GM19025 (cell line): ENCODE measurements around the gene ADGRF4.
A peak's percentile ranks its signal among the peaks of the same experiment; 100 is the strongest.

Experiments used
- ATAC-seq: cut with Tn5 transposase; IDR thresholded peaks from one replicate; pipeline ENCODE4 v1.9.1; 2021; ENCODE audit warnings: mild to moderate bottlenecking, low read depth, moderate library complexity; ENCODE audit not compliant: unreplicated experiment

The ADGRF4 gene

DNA sequence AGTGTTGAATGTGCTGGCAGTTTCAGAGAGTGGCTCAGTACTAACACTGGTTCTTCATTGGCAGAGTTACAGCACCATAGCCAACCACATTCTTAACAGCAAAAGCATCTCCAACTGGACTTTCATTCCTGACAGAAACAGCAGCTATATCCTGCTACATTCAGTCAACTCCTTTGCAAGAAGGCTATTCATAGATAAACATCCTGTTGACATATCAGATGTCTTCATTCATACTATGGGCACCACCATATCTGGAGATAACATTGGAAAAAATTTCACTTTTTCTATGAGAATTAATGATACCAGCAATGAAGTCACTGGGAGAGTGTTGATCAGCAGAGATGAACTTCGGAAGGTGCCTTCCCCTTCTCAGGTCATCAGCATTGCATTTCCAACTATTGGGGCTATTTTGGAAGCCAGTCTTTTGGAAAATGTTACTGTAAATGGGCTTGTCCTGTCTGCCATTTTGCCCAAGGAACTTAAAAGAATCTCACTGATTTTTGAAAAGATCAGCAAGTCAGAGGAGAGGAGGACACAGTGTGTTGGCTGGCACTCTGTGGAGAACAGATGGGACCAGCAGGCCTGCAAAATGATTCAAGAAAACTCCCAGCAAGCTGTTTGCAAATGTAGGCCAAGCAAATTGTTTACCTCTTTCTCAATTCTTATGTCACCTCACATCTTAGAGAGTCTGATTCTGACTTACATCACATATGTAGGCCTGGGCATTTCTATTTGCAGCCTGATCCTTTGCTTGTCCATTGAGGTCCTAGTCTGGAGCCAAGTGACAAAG lies 17.0 kb upstream of the ADGRF4 start:
- no peak for ATAC-seq

DNA sequence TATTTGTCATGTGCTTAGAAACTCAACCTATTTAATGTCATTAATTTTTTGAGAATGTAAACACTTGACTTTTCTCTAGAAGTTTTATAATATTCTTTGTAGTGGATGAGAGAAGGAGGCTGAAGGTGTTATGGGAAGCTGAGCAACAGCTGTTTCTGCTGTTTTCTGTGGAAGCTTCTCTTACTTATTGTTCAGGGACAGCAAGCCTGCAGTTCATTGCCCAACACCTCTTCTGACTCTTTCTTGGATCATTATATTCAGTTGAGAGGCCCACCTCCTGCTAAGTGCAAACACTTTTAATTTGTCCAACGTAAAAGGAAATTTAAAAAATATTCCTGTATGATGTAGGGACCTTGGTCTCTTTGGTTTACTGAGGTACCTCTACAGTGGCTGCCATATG lies 12.0 kb upstream of the ADGRF4 start:
- no peak for ATAC-seq

DNA sequence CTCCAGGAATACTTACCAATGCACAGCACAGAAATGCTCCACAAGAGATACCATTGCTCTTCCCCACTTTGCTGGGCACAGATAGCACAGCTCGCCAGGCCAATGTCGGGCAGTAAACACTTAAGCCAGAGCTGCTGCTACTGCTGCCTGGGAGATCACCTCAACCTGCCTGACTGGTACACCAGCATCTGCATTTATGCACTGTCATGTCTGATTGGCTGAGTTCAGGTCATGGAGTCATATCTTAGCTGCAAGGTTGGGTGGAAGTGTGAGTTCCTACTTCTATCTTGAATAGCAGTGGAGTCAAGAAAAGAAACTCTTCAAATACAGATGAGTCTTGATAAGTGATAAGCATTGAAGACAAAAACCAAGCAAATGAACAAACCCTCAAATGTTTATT lies 10.9 kb upstream of the ADGRF4 start:
- no peak for ATAC-seq

DNA sequence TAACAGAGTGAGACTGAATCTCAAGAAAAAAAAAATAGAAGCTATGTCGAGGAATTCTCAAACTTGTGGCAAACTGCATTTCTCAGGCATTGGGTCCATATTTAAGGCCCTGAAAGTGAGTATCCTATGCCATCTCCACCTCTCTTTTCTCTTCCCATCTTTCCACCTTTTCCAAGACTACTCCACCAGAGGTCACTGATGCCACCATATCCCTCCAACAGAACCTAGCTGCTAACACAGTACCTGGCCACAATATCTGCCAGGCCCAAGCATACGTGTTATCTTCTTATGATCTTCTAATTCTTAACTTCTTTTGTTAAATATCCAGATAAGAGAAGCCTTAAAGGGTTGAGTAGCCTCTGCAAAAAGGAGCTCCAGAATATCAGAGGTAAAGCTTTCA lies 8.2 kb upstream of the ADGRF4 start:
- ATAC-seq = no peak

DNA sequence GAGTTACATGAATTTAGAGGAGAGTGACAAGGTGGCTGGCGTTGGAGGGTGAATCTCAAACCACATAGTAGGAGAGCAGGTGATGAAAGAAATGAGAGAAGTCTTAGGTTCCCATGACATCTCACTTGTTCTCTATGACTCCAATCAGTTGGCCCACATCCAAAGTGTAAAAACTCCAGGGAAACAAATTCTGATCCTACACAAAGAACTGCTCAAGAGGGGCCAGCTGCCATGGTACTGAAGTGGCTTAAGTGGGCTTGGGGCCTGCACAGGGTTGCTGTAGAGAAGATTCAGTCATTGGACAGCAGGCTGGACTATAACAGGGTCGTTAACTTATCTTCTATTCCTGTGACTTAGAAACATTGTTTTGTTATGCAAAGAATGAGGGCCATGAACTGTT lies 7.6 kb upstream of the ADGRF4 start:
- no peak for ATAC-seq

DNA sequence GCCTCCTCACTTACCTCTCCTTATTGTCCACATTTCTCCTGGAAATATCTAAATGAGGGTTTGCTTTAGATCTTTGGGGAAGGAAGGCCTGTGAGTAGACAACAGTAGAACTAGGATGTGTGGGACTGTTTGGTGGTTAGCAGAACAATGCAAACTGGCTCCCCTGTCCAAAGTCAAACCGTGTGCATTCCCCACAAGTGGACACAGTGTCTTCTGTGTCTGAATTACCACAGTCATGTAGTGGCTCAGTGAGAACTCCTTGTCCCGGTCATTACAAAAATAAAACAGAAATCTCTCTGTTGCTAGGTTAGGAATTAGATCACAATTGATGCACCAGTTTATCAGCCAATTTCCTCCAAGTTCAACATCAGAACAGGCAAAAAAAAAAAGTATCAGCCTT lies 455 bp upstream of the ADGRF4 start:
- ATAC-seq = no peak

DNA sequence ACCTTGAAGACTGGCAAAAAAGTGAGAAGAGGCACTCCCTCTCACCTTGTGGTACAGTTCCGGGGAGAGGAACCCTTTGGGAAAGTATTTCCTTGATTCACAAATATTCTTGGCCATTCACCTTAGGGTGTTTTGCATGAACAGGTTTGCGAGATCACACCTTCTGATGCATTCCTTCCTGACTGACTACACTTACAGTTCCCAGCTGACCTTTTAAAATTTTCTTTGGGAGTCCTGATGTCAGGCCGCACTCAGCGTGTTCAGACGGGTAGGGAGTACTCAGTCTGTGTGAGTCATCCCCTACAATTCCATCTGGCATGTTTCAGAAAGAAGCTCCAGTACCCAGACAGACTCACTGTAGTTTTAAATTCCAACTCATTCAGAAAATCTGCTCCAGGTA lies 1.7 kb downstream of the ADGRF4 start:
- ATAC-seq = no peak

DNA sequence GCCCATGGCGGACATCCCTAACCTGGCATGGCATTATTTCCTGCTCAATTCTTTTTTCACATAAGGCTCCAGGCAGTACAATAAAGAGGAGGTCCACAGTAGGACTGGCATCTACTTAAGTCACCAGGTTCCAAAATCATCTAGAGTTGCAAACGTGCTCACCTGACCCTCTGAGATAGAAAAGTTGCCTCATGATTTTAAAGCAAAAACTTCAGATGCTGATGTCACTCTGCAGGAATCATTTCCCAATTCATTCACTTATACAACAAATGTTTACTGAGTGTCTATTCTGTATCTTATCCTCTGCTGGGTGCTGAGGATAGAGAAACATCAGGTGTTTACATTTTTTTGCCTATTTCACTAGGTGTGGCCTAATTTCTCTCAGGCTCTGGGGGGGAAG lies 2.2 kb downstream of the ADGRF4 start:
- no peak for ATAC-seq

DNA sequence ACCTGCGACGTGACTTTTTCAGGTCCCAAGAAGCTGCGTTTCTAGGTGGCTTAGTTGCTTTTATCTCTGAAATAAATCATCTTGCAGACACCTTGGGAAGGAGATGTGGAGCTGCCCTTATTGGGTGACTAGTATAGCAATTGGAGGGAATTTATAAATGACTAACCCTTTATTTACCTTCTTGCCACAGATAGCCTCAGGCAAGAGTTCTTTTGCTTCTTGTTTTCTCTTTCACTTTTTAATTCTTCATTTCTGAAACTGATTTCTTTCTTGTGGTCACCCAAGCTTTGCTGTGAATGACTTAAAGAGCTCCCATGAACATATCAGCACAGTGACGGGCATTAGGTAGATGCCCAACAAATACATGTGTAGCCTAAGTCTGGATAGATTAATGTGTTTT lies 3.0 kb downstream of the ADGRF4 start:
- ATAC-seq = peak; percentile 98

DNA sequence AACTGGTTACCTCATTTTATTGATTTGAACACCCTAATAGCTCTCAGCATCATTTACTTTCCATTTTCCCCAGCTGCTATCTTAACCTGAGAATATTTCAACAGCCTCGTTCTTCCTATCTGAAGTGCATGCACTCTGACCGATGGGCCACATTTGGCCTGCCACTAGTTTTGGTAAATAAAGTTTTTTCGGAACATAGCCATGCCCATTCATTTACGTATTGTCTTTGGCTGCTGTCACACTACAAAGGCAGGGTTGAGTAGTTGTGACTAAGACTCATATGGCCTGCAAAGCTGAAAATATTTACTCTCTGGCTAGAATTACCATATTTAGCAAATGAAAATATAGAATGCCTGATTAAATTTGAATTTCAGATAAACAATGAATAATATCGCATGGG lies 10.8 kb downstream of the ADGRF4 start:
- no peak for ATAC-seq

DNA sequence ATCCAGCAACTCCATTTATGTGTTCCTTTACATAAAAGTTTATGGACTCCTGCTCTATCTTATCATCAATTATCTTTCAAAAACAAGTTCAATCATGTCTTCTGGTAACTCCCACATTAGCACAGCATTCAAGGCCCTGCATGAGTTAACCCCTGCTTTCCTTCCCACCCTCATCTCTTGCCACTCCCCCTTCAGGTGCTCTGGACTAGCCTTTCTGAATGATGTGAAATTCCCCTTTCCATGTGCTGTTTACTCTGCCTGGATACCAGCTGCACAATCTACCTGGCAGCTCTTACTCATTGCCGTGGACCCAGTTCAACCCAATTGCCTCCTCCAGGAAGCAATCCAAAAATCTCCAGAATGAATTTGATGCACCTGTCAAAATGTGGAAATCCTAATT lies 11.9 kb downstream of the ADGRF4 start:
- no peak for ATAC-seq

DNA sequence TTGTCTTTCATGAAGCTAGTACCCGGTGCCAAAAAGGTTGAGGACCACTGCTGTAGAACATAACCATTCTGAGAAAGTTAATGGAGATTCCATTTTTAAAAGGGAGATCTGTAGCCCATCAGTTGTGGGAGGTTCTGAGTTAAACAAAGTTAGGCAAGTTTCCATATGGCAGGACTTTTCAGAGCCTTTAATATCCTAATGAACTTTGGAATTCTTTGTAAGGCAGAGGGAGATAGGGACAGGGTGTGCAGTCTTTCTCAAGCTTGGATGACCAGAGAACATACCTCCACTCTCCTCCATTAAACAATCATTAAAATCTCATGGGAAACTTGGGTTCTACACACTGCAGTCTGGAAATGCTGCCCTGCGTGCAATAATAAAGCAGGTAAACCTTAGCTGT lies 14.8 kb downstream of the ADGRF4 start:
- no peak for ATAC-seq

DNA sequence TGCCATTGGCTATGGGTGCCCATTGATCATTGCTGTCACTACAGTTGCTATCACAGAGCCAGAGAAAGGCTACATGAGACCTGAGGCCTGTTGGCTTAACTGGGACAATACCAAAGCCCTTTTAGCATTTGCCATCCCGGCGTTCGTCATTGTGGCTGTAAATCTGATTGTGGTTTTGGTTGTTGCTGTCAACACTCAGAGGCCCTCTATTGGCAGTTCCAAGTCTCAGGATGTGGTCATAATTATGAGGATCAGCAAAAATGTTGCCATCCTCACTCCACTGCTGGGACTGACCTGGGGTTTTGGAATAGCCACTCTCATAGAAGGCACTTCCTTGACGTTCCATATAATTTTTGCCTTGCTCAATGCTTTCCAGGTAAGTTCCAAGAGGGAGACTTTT lies 16.4 kb downstream of the ADGRF4 start:
- ATAC-seq = no peak

DNA sequence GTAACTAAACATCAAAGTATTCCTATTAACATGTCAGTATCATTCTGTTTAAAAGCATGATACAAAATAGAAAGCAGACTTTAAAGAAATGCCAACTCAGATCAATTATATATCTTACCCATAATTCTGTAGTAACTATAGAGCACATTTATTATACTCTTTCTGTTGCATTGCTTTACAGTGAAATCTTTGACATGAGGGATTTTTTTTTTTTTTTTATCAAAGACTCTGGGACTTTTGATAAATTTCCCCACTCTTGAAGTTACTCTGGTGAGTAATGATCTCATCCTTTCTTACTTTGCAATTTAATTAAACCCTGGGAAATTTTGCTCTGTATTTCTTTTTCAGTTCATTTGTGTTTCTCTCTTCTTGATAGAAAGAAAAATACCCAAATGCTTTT lies 17.4 kb downstream of the ADGRF4 start:
- no peak for ATAC-seq

DNA sequence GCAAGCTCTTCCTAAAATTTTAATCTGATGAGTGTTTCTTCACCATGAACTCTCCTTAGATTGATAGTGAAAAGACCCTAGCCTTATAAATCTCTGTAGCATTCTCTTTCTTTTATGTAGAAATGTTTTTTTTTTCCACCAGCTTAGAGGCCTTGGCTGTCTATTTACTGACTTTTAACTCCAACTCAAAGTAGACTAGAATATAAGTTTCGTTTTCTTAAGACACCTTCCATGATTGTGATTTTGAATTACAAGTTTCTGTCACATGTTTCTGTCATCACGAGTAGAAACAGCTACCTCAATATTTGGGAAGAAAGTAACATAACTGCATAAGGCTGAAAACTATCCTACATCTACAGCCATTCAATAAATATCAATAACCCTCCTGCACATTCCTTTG lies 17.8 kb downstream of the ADGRF4 start:
- no peak for ATAC-seq

DNA sequence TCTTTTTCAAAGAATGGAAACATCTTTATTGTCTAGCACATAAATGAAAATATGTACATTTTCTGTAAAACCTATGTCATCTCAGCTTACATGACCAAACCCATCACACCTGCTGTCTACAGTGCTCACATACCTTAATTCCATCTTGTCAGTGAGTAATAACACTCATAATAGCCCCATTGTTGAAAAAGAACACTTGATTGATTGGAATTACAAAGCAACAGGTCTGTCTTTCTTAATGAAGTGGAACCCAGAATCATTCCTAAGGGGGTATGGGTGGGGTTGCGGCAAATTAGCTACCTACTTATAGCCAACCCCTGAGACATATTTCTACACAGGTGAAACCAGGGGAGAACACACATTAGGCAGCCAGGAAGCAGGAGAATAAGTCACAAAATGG lies 20.2 kb downstream of the ADGRF4 start:
- no peak for ATAC-seq

DNA sequence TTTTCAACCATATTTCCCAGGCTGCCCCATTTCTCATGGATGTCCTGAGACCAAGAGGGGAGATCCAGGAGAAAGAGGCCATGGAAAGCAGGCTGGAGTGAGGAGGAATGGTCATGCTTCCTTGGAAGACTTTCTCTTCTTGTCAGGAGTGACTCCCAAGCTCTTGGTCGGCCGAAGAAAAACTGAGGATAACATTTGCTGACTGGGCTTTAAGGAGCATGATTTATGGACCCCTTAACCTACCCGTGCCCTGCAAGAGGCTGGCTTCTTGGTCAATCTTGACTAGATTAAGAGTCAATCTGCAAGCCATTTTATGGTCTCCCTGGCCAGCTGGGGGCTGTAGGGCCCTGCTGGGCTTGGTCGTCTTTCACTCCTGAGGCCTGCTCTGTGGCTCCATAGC lies 22.8 kb downstream of the ADGRF4 start:
- ATAC-seq = no peak

DNA sequence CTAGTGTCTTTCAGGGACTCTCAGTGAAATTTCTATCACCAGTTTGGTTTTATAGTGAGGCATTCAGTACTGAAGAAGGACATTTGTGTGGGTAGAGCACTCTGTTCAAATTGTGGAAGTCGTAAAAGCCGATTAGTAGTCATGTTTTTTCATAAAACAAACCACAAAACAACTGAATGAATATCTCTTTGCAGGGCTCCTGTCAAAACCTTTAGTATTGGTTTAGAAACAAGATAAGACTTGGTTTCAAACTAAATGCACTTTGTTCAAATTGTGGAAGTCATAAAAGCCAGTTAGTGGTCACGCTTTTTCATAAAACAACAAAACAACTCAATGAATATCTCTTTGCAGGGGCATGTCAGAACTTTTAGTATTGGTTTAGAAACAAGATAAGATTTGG lies 23.8 kb downstream of the ADGRF4 start:
- peak; percentile 86 for ATAC-seq

DNA sequence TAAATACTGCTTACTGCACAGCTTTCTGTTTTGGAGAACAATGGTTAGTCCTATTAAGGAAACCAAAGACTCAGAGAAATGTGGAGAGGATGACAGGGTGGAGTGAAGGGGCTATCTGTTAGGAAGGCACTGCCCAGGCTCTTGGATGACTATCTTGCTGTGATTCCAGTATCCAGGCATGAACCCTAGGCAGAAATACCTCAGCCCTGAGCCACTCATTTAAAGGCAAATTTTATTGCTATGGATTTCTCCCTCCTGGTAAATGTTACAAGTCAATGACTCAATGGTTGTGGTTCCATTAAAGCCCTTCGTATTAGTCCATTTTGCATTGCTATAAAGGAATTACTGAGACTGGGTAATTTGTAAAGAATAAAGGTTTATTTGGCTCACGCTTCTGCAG lies 25.9 kb downstream of the ADGRF4 start:
- ATAC-seq = no peak

DNA sequence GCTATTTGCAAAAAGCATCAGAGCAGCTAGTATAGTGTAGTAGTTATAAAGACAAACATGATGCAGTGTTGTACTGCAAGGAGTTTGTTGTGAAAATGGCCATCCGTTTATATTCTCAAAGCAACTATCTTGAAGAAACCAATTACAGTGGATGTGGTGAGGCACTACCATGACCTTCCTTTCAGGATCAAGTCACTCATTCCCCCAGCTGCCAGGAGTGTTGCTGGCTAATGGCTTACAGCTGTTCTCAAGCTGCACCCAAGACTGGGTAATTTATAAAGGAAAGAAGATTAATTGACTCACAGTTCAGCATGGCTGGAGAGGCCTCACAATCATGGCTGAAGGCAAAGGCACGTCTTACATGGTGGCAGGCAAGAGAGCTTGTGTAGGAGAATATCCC lies 29.0 kb downstream of the ADGRF4 start:
- ATAC-seq = no peak

DNA sequence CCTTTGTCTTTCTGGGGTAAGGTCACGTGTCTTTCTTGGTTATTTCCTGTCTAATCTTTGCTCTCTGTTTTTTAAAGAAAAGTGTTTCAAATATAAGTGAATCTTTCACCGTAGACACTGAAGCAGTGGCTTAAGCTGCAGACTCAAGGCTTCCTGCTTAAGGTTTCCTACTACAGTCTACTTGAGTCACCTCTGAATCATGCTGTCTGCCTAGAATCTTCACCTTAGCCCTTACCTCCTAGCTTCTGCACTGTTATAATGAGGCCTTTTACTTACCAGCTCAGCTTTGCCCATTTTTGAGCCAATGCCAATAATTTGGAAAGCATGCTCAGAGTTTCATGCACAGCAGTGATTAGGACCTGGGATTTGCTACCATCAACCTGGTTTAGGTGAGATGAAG lies 30.6 kb downstream of the ADGRF4 start:
- ATAC-seq = no peak

DNA sequence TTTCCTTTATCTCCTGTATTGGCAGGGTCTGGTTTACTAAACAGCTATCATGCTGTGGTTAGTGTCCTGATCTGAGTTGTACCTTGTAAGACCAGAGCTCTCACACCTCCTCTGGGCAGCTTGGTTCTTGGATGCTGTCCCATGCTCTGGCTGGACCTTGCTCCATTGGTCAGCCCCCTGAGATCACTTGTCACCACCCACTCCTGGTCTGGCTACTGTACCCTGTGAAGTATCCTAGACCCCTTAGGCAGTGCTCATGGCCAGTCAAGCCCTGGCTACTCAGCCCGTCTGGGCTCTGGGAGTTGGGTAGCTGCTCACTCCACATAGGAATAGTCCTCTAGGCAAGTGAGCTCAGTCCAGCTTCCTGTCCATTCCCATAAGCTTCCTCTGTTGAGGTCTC lies 31.1 kb downstream of the ADGRF4 start:
- ATAC-seq = no peak
